GM12875 (cell line): ENCODE measurements around the gene ACAD8.

Experiments used
- H3K4me3 ChIP-seq: one replicate; pipeline ENCODE4 v1.5.1; 2011; ENCODE audit warnings: low read depth, low read length, control low read depth
- CTCF ChIP-seq: IDR thresholded peaks from 2 replicates; pipeline ENCODE4 v1.5.1; 2011; ENCODE audit warnings: low read depth, mild to moderate bottlenecking, control low read depth, inconsistent platforms, low read length, moderate library complexity, borderline replicate concordance; ENCODE audit not compliant: insufficient read depth

ACAD8 gene

GRCh38 chr11:134223121-134223520 lies 30.2 kb upstream of the ACAD8 start:
- no peak for TF ChIP-seq CTCF

GRCh38 chr11:134223836-134224709 lies 29.3 kb upstream of the ACAD8 start, which contains the start of the genes NCAPD3 and VPS26B:
Gene NCAPD3 (minus strand): TSS chr11:134223967. CDS start chr11:134223926, 41 bp downstream.
Gene VPS26B (plus strand): TSS chr11:134224671. CDS start chr11:134225123, 452 bp downstream.
- peak within 1 kb of the TSS; percentile 82 for H3K4me3 ChIP-seq

More at GRCh38 chr11:134223121-134223520, 30.2 kb upstream of the ACAD8 start:
- peak overlapping the region; percentile 82 for H3K4me3 ChIP-seq

GRCh38 chr11:134224710-134225664 lies 28.4 kb upstream of the ACAD8 start:
- no peak for TF ChIP-seq CTCF
- H3K4me3 ChIP-seq, result peak overlapping the region; percentile 82

More at GRCh38 chr11:134223836-134224709, 29.3 kb upstream of the ACAD8 start, which contains the start of the genes NCAPD3 and VPS26B:
- TF ChIP-seq CTCF, result no peak

- no peak for TF ChIP-seq CTCF
- H3K4me3 ChIP-seq, result no peak overlapping the region
These were observed 26.5 kb upstream of the ACAD8 start for GRCh38 chr11:134226806-134227325.

- no peak for TF ChIP-seq CTCF
- no peak overlapping the region for H3K4me3 ChIP-seq
These were observed 24.7 kb upstream of the ACAD8 start for GRCh38 chr11:134228625-134229024.

GRCh38 chr11:134229126-134229790 lies 24.1 kb upstream of the ACAD8 start:
- TF ChIP-seq CTCF, result no peak
- H3K4me3 ChIP-seq, result no peak overlapping the region
